Eye (tissue), 1 donor: Measurements from ENCODE around the gene PTPRR.

Experiments
- DNase-seq: peaks from one replicate; pipeline ENCODE4 v3.0.0-alpha.2; 2015

PTPRR gene

GRCh38 chr12:70920251-70920851 lies at the start of gene PTPRR:
Gene PTPRR, minus strand, starts transcription at chr12:70920738. Its CDS starts 348 bp downstream, at chr12:70920390.
- DNase-seq: peak; percentile 64

GRCh38 chr12:70966996-70967790 lies 46.7 kb upstream of the PTPRR start:
- peak; percentile 22 for DNase-seq

- DNase-seq: no peak
Measured at GRCh38 chr12:70966046-70966445, 45.5 kb upstream of the PTPRR start.

GRCh38 chr12:70964867-70965510 lies 44.5 kb upstream of the PTPRR start:
- DNase-seq: no peak

- no peak for DNase-seq
Measured at GRCh38 chr12:70963081-70963660, 42.6 kb upstream of the PTPRR start.

GRCh38 chr12:70962226-70962794 lies 41.8 kb upstream of the PTPRR start:
- no peak for DNase-seq

GRCh38 chr12:70960484-70960883 lies 39.9 kb upstream of the PTPRR start:
- DNase-seq: no peak

- no peak for DNase-seq
Measured at GRCh38 chr12:70955415-70955814, 34.9 kb upstream of the PTPRR start.

GRCh38 chr12:70950451-70950850 lies 29.9 kb upstream of the PTPRR start:
- DNase-seq: no peak

- DNase-seq: peak; percentile 50
Measured at GRCh38 chr12:70948976-70949336, 28.4 kb upstream of the PTPRR start.

GRCh38 chr12:70948236-70948975 lies 27.9 kb upstream of the PTPRR start:
- no peak for DNase-seq

- no peak for DNase-seq
Measured at GRCh38 chr12:70936203-70936813, 15.8 kb upstream of the PTPRR start.

GRCh38 chr12:70933133-70933532 lies 12.6 kb upstream of the PTPRR start:
- DNase-seq: no peak

GRCh38 chr12:70929029-70929428 lies 8.5 kb upstream of the PTPRR start:
- no peak for DNase-seq

GRCh38 chr12:70928071-70928470 lies 7.5 kb upstream of the PTPRR start:
- no peak for DNase-seq

- DNase-seq: no peak
Measured at GRCh38 chr12:70927356-70927755, 6.8 kb upstream of the PTPRR start.

GRCh38 chr12:70925539-70925938 lies 5.0 kb upstream of the PTPRR start:
- DNase-seq: no peak

GRCh38 chr12:70920891-70921290 lies 353 bp upstream of the PTPRR start:
- DNase-seq: peak; percentile 14

- peak; percentile 77 for DNase-seq
Measured at GRCh38 chr12:70919597-70920035, 922 bp downstream of the PTPRR start.

- DNase-seq: no peak
Measured at GRCh38 chr12:70919176-70919575, 1.4 kb downstream of the PTPRR start.

GRCh38 chr12:70918321-70918720 lies 2.2 kb downstream of the PTPRR start:
- no peak for DNase-seq

GRCh38 chr12:70910666-70911065 lies 9.9 kb downstream of the PTPRR start:
- no peak for DNase-seq
